ENCODE results near the gene FOXJ1. TPM values are rescaled to one million over a fixed set of nuclear protein-coding genes. Genes with fewer than 3 reads are reported as not detected.

FOXJ1 gene
- total RNA-seq, 1 experiment from 2014 or later, result not detected

DNA sequence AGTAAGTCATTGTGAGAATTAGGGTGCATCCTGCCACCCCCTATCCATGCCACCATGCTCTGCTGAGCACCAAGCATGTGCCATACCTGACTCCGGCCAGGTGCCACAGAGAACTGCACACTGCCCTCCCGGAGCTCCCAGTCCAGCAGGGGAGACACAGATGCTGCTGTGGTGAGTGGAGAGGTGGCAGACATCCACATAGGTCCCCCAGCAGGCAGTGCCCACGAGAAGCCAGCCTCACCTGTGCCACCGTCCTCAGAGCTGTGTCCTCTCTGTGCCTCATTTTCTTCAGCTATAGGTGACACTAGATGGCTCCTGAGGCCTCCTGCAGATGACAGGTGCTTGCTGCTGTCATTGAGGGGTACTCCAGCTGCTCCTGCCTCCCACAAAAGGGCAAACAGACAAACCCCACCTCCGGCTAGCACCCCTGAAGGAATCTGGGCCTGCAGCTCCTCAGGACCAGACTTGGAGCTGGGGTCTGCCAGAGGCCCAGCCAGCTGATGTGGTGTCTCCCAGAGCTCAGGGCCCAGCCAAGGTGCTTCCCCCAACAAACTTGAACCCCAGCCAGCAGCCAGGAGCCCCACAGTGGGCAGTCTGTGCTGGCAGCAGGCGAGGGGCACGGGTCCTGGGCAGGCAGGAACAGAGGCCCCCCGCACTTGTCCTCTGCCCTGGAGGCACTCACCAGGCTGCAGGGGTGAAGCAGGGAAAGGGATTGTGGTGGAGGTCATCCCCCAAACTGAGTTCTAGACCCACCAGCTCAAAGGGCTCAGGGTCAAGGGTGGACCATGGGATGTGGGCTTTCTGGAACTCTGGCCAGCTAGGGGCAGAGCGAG, 17.1 kb downstream of the FOXJ1 start:
- DNase-seq (ENCODE audit: low read depth), result no peak

DNA sequence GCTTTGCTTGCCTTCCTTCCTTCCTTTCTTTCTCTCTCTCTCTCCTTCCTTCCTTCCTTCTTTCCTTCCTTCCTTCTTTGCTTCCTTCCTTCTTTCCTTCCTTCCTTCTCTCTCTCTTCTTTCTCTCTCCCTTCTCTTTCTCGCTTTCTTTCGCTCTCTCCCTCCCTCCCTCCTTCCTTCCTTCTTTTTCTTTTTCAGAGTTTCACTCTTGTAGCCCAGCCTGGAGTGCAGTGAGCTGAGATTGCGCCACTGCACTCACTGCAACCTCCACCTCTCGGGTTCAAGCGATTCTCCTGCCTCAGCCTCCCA, 17.9 kb downstream of the FOXJ1 start:
- DNase-seq (ENCODE audit: low read depth), result no peak

DNA sequence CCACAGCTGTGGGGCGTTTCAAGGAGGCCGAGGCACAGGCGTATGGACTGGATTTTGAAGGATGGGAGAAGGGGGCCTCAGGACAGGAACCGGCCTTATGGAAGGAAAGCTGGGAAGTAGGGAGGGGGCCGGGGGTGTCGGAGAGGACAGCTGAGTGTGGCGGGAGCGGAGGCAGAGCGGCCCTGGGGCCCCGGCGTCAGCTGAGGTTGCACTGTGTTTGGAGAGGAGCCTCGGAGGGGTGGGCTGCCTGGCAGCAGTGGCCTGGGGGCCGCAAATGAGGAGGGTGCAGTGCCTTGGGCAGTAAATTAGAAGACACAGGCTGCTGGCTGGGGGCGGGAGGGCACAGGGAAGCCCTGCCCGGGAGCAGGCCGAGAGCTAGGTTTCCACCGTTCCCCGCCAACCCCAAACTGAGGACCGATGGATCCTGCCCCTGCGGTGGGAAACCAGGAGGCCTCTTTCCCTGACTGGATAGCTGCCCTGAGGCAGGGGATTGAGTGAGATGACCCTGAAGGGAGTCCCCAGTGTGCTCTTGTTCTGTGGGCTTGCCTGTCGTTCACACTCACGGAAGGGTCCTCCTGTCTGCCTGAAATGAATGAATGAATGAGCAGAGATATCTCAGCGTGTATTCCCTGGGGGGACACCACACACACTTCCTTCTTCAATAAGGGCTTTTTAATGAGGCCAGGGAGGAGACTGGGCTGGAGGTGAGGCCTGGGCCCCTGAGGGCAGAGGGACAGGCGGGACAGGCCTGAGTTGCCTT, 18.4 kb downstream of the FOXJ1 start:
- DNase-seq (ENCODE audit: low read depth), result no peak

DNA sequence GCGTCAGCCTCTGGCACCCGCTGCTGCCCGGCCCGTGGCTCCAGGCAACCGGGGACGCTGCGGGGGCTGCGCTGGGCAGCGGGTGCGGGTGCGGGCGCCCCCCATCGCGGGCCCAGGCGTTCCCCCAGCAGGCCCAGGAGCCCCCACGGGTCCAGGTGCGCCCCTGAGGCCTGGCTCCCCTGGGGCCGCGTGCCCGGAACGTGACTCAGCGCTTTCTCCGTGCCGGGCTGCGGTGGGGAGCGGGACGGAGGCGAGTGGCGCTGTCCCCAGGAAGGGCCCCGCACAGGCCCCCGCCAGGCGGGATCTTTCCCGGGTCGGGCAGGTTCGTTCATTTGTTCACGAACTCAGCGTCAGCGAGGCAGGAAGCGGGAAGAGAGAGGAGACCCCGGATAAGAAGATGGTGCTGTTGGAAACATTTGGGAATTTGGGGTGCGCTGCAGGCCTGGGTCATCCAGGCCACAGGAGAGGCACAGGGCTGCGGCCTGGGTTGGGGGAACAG, 19.1 kb downstream of the FOXJ1 start:
- no peak for DNase-seq (ENCODE audit: low read depth)

DNA sequence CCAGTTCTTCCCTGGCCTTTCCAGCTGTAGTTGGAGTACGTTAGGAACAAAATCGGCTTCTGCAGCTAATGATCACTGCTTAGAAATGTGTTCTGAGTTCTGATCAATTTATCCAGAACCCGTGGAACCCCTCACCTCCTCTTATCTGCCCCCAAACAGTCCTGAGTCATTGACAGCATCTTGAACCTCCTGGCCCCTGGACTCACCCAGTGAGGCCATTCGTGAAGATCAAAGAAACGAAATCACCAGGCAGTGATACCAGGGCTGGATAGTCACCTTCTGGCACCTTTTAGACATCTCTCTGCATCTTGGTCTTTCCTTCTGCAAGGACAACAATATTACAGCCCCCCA, 20.4 kb downstream of the FOXJ1 start:
- DNase-seq (ENCODE audit: low read depth), result no peak

DNA sequence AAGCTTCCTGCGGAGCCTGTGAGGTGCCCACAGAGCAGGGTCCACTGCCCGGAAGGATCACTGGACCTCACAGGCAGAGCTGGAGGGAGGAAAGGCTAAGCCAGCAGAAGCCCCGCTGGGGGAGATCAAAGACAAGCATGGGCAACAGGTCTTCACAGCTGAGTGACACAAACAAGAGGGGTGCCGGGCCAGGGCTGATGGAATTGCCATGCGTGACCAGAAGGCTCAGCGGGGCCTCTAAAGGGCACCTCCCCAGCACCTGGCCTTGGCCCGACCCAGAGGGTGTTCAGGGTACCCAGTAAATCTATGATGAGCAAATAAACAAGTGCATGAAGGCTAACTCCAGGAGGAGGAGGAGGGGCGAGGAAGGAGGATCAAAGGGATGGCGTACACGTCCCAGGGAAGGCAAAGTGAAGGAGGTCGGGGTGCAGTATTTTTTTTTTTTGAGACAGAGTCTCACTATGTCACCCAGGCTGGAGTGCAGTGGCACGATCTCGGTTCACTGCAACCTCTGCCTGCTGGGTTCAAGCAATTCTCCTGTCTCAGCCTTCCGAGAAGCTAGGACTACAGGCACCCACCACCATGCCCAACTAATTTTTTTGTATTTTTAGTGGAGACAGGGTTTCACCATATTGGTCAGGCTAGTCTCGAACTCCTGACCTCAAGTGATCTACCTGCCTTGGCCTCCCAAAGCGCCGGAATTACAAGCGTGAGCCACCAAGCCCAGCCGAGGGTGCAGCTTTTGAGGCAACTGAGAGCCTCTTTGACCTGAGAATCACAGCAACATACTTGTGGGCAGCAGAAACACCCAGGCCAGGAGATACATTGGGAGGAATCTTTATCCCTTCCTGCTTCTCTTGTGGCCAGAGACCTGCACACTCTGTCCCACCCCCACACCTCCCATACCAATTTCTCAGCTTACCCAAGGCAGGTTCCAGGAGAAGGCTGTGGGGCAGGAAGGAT, 21.4 kb downstream of the FOXJ1 start:
- DNase-seq (ENCODE audit: low read depth), result no peak

DNA sequence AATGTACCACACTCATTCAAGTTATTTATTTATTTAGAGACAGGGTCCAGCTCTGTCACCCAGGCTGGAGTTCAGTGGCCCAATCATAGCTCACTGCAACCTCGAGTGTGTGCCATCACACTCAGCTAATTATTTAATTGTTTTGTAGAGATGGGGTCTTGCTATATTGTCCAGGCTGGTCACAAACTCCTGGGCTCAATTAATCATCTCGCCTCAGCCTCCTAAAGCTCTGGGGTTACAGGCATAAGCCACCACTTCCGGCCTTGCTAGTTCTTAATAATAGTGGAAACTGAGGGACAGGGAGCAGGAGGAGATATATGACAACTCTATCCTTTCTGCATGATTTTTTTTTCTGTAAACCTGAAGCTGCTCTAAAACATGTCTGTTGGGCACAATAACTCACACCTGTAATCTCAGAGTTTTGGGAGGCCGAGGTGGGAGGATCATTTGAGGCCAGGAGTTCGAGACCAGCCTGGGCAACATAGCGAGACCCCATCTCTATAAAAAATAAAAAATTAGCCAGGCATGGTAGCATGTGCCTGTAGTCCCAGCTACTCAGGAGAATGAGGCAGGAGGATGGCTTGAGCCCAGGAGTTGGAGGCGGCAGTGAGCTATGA, 25.8 kb downstream of the FOXJ1 start:
- no peak for DNase-seq (ENCODE audit: low read depth)

DNA sequence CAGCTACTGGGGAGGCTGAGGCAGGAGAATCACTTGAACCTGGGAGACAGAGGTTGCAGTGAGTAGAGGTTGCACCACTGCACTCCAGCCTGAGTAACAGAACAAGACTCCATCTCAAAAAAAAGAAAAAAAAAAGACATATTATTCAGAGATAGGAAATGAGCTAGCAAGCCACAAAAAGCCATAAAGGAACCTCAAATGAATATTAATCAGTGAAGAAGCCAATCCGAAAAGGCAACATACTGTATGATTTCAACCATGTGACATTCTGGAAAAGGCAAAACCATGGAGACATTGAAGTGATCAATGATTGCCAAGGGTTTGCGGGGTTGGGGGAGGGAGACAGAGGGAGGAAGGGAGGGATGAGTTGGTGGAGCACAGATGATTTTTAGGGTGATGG, 29.1 kb downstream of the FOXJ1 start:
- DNase-seq (ENCODE audit: low read depth), result no peak

DNA sequence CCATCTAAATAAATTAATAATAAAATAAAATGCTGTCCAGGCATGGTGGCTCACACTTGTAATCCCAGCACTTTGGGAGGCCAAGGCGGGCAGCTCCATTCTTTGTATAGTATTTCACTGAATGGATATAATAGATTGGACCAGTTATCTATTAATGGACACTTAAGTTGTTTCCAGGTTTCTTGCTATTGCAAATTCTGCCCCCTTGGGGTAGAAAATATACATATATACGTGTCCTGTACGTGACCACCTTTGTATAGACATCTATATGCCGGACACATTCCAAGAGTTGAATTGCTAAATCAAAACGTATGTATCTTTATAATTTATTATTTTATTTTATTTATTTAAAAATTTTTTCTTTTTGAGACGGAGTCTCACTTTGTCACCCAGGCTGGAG, 33.5 kb downstream of the FOXJ1 start:
- DNase-seq (ENCODE audit: low read depth), result no peak

DNA sequence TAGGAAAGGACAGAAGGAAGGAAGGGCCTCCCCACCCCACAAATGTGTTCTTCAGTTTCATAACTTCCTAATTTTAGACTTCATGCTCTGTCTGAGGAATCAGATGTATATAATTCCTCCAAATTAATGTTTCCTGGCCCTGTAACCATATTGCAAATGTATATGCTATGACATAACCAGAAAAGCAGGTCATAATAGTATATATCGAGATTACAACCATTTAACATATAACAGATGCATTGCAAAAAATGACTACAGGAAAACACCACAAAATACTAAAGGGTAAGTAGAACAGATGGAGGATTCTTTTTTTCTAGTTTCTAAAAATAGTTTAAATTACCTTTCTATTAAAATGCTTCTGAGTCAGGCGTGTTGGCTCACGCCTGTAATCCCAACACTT, 34.3 kb downstream of the FOXJ1 start:
- no peak for DNase-seq (ENCODE audit: low read depth)

DNA sequence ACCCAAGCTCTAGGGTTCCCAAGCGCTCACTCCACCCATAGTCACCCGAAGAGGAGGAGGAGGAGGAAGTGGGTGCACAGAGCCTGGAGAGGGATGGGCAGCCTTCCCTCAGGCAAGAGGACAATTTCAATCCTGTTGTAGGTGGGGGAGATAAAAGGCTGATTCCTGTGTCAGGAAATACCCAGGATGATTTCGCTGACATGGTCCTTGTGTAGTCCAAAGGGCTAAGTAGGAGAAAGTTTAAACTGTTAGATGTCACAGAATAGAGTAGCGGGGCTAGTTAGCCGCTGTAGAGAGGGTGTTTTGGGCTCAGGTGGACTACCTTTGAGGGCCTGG, 36.2 kb downstream of the FOXJ1 start:
- DNase-seq (ENCODE audit: low read depth), result no peak

DNA sequence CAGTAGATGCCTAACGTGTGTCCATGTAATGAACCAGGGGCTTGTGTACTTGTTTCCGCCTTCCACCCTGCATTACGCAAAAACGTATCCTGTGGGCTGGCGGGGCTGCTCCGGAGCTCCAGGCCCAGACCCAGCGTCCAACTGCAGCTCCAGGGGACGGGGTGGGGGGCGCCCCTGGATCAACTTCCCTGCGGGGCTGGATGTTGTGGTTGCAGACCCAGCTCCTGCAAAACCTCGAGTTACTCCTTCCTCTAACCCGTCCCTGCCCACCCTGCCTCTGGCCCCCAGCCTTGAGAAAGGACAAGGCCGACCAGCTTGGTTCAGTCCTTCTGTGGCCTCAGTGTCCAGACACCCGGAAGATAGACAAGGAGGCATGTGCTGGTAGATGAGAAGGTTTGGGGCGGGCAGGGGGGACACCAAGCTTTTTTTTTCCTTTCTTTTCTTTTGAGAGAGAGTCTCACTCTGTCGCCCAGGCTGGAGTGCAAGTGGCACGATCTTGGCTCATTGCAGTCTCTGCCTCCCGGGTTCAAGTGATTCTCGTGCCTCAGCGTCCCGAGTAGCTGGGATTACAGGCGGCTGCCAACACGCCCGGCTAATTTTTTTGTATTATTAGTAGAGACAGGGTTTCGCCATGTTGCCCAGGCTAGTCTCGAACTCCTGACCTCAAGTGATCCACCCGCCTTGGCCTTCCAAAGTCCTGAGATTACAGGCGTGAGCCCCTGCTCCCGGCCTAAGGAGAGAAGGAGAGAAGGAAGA, 36.7 kb downstream of the FOXJ1 start:
- DNase-seq (ENCODE audit: low read depth), result no peak

DNA sequence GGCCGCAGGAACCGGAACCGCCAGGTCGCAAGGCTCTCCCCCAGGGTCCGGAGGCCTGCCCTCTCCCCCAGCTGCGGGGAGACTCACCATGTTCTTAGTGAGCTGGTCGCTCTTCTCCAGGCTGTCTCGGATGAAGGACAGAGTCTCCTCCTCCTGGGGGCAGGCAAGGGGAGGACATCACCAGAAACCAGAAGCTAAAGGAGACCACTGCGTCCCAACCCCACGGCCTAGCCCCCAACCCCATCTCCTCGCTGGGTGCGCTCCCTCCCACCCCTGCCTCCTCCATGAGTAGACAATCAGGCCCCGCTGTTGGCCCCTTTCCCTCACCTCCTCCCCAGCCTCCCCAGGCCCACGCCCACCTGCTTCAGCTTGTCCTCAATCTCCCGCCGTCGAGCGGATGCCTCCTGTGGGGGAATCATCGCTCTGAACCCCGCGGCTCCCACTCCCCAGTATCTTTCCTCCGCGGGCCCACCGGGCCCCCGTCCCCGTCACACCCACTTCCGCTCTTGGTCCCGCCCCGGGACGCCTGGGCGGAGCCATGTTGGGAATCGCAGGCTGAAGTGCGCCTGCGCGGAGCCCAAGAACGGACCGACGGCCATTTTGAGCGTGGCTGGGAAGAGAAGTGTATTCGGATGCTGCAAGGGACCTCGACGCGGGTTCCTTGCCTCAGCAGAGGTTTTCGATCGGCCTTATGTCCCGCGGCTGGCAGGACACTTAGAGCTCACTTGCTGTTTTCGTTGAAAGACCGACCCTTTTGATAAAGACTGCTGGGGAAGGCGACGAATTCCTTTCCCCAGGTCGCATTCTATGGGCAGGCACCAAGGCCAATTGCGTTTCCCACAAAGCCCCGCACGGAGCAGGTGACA, 37.5 kb downstream of the FOXJ1 start, which contains the start of gene EXOC7:
Gene EXOC7 (minus strand): TSS at position 514 of the 866 bp plus-strand sequence. CDS start 95 bp downstream, at position 419.
- peak; percentile 88 for DNase-seq (ENCODE audit: low read depth)

DNA sequence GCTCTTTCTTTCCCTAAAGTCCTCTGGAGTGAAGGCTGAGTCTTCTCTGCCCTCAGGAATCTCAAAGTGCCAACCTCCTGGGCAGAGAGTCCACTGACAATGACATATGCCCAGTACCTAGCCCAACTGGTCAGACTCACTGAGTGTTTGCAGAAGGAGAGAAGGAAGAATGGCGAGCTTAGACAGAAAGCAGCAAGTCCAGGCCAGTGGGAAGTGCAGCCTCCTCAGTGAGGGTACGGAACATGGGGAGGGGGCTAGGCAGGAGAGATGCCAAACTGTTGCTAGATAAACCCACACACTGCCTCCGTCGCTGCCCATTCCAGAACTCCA, 38.1 kb downstream of the FOXJ1 start:
- DNase-seq (ENCODE audit: low read depth), result peak; percentile 25

DNA sequence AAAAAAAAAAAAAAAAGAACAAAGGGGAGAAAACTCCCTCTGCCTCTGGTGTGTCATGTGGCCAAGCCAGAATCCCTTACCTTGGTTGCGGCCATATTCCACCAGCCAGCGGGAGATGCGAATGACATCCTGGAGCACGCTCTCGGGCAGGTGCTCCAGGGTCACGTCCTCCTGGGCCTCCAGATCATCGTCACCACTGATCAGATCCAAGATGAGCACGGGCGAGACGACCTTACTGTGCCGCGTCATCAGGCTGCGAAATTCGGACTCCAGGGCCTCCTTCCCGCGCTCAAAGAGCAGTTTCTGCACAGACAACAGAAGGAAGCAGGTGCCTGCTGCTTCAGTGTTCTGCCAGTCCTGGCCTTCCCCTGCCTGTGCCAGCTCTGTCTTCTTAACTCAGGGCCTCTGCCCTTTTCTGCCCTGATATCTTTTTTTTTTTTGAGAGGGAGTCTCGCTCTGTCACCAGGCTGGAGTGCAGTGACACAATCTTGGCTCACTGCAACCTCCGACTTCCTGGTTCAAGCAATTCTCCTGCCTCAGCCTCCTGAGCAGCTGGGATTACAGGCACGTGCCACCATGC, 43.2 kb downstream of the FOXJ1 start:
- DNase-seq (ENCODE audit: low read depth), result no peak

DNA sequence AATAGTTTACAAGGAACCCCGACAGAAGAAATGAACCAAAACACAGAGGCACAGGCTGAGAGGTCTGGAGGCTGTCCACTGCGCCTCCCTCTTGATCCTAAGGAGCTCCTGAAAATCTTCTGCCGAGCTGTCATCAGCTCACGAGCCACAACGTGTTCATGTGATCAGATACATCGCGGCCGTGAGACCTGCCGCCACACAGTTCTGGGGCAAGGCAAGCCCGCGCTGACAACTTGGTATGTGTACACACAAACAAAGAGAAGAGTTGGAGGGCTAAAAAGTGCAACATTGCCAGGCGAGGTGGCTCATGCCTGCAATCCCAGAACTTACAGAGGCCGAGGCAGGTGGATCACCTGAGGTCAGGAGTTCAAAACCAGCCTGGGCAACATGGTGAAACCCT, 45.1 kb downstream of the FOXJ1 start:
- DNase-seq (ENCODE audit: low read depth), result no peak

DNA sequence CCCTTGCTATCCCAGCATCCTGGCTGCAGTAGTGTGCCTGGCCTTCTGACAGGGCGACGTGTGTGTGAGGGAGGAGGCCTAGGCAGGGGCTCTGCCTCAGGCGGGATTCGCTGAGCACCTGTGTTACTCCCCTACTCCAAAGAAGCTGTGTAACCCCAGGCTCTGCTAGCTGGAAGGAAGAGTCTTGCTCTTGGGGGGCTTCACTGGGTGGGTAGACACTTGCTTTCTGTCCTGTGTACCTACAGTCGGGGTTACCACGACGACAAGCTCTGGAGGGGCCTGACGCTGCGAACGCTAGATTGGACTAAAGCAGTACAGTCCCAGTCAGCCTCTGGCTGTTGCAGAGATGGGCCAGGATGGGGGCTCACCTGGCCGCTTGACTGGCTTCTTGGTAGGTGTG, 47.0 kb downstream of the FOXJ1 start:
- DNase-seq (ENCODE audit: low read depth), result no peak

DNA sequence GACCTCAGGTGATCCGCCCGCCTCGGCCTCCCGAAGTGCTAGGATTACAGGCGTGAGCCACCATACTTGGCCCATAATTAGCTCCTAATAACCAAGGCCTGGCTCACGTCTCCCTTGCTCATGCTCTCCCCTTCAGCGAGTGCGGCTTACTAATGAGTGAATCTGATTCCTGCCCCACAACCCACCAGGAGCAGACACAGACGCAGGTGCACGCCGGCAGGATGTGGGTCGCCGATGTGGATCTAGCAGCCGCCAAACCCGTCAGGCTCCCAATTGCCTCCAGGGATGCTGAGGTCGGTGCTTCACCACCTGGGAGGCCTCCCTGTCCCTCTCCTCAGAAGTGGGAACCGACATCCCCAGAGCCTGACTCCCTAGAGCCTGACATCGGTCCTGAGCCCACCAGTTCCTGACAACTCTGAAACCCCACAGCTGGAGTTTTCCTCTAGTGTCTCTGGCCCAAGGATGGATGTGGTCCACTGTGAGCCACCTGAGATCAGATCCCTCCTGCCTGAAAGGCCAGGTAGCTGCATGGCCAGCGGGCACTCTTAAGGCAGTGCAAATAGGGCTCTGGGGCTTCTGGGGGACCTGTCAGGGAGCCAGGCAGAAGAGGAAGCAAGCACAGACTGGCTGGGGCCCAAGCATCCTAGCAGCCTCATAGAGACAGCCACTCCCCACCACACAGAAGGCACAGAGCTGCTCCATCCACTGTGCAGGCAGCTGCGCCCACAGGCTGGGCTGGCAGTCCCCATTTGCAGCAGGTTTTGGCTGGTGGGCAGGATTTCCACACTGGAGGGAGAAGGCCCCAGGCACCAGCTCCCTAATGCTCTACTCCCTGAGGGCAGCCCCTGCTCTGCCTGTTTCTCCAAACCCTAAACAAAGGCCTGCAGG, 48.3 kb downstream of the FOXJ1 start:
- DNase-seq (ENCODE audit: low read depth), result no peak

Data from M059J (cell line).